GM12878 (cell line): ENCODE results near the gene TRMU. TPM values are rescaled to one million over a fixed set of nuclear protein-coding genes. Genes with fewer than 3 reads are reported as not detected.

ENCODE experiments used
- ATAC-seq: fragments of 200-7000 bp; cut with Tn5 transposase; 3 replicates; pipeline ENCODE4 v1.9.1; 2020; ENCODE audit warnings: mild to moderate bottlenecking, moderate library complexity
- BruUV-seq: library from RNA; stranded (reverse); fragments of 400-500 nt; replicated peaks from 2 replicates; lab custom pipeline; 2021; lab: Mats Ljungman, UMichigan
- CTCF ChIA-PET: fragments of 300-600 bp; sonication (Branson Sonifier 250); formaldehyde crosslinking; extraction: SDS; loops from one replicate; lab custom pipeline; 2021; ENCODE audit warnings: inconsistent platforms; lab: Yijun Ruan, JAX
- POLR2A ChIA-PET: fragments of 350-600 bp; formaldehyde crosslinking; extraction: SDS; loops from one replicate; lab custom pipeline; 2021; ENCODE audit warnings: inconsistent platforms; lab: Charles Lee
- RAD21 ChIA-PET: fragments of 300-600 bp; sonication (Branson Sonifier 250); formaldehyde crosslinking; loops from one replicate; lab custom pipeline; 2023; ENCODE audit warnings: antibody characterized with exemption; ENCODE audit not compliant: unreplicated experiment; lab: Charles Lee
- SMC1A ChIA-PET: fragments of 300-600 bp; sonication (Branson Sonifier 250); formaldehyde crosslinking; loops from one replicate; lab custom pipeline; 2023; ENCODE audit not compliant: unreplicated experiment, uncharacterized antibody; lab: Charles Lee
- DNase-seq: peaks from one replicate; pipeline ENCODE4 v3.0.0-alpha.2; 2011; ENCODE audit warnings: low read depth, low spot score
- FAIRE-seq: peaks from 3 replicates; lab custom pipeline; 2011; peaks lifted over from hg19 to GRCh38; lab: Jason Lieb, UNC
- H2AFZ ChIP-seq: 2 replicates; pipeline ENCODE4 v1.6.0; 2011; ENCODE audit warnings: low read depth, low read length, control low read depth; ENCODE audit not compliant: control insufficient read depth
- H3K27ac ChIP-seq: 2 replicates; pipeline ENCODE4 v1.5.1; 2011; ENCODE audit warnings: control low read depth; ENCODE audit not compliant: control insufficient read depth, insufficient read depth
- H3K27me3 ChIP-seq, 2 experiments: replicated peaks in 1 of 2; 2 replicates each; pipeline versions ENCODE4 v1.6.0 to v1.6.1; 2011; ENCODE audit warnings: low read length in 1 of 2; ENCODE audit not compliant: control insufficient read depth in 2 of 2, insufficient read depth in 2 of 2
- H3K36me3 ChIP-seq, 2 experiments: 2 replicates each; pipeline ENCODE4 v1.5.1; 2011; ENCODE audit warnings: low read length in 1 of 2; ENCODE audit not compliant: control insufficient read depth in 2 of 2, insufficient read depth in 2 of 2
- H3K4me1 ChIP-seq: 2 replicates; pipeline ENCODE4 v1.6.1; 2011; ENCODE audit warnings: mild to moderate bottlenecking, low read length, moderate library complexity, mixed read lengths; ENCODE audit not compliant: control insufficient read depth, insufficient read depth
- H3K4me2 ChIP-seq: 2 replicates; pipeline ENCODE4 v1.6.0; 2011; ENCODE audit warnings: control low read depth; ENCODE audit not compliant: control insufficient read depth, insufficient read depth
- H3K4me3 ChIP-seq: fragments of 200-600 bp; sonication (generic); 2 replicates; pipeline ENCODE4 v1.5.1; 2016
- H3K79me2 ChIP-seq: 2 replicates; pipeline ENCODE4 v1.6.0; 2011; ENCODE audit warnings: low read length; ENCODE audit not compliant: control insufficient read depth, insufficient read depth
- H3K9ac ChIP-seq: 2 replicates; pipeline ENCODE4 v1.8.0; 2011; ENCODE audit warnings: low read length, control low read depth, mixed read lengths; ENCODE audit not compliant: control insufficient read depth, insufficient read depth
- H3K9me3 ChIP-seq: replicated peaks from 3 replicates; pipeline ENCODE4 v1.5.1; 2011; ENCODE audit warnings: mild to moderate bottlenecking, low read length; ENCODE audit not compliant: control insufficient read depth, insufficient read depth
- H4K20me1 ChIP-seq: 2 replicates; pipeline ENCODE4 v1.6.0; 2011; ENCODE audit not compliant: control insufficient read depth, insufficient read depth
- CBX5 ChIP-seq: sonication (generic); IDR thresholded peaks from 2 replicates; pipeline ENCODE4 v1.6.1; 2016; ENCODE audit warnings: low read depth, moderate library complexity, mild to moderate bottlenecking, inconsistent platforms
- MYC ChIP-seq: IDR thresholded peaks from 2 replicates; pipeline ENCODE4 v1.6.1; 2011; ENCODE audit warnings: mild to moderate bottlenecking, low read length, moderate library complexity, inconsistent platforms; ENCODE audit not compliant: insufficient read depth, insufficient replicate concordance, insufficient read length, severe bottlenecking
- ZZZ3 ChIP-seq: IDR thresholded peaks from 2 replicates; pipeline ENCODE4 v1.6.1; 2011; ENCODE audit warnings: low read depth; ENCODE audit not compliant: control insufficient read depth, insufficient read length
- WGBS: methylation state at CpG from one replicate; pipeline ENCODE4 v1.1.6; 2016; ENCODE audit warnings: low lambda C conversion rate; ENCODE audit not compliant: insufficient replicate concordance, insufficient coverage; ENCODE audit errors: missing lambda C conversion rate; 5-methylcytosine and 5-hydroxymethylcytosine counted together
- in situ Hi-C: fragments of 300-500 bp; cut with MboI; formaldehyde crosslinking; loops from 9 replicates; pipeline ENCODE4 v1.14.3; 2018; ENCODE audit warnings: mixed read lengths
- intact Hi-C: fragments of 100-400 bp; cut with micrococcal nuclease; formaldehyde crosslinking; loops from one replicate; pipeline ENCODE4 v1.14.2; 2022; ENCODE audit not compliant: unreplicated experiment
- polyA plus RNA-seq, 11 experiments: library from polyadenylated mRNA; depleted of rRNA in 4 of 11; unstranded in 6 of 11; stranded (reverse) in 5 of 11; fragments of >200 nt; fragmentation: Nextera tagmentation in 4 of 11; fragmentation: Illumina TruSeq in 1 of 11; extraction: Ambion mirVana in 4 of 11; extraction: Trizol in 1 of 11; gene quantifications; 1 replicate in 1 of 11; 2 replicates in 10 of 11; pipeline versions ENCODE4 v1.2.1 to v1.2.3, GENCODE V29; 2011 to 2016; ENCODE audit warnings: inconsistent platforms in 2 of 11, missing spikeins in 2 of 11, low read depth in 1 of 11
- total RNA-seq, 4 experiments: library from RNA; depleted of rRNA in 3 of 4; stranded (reverse); fragments of >200 nt in 3 of 4; fragmentation: Illumina TruSeq in 1 of 4; extraction: Trizol in 1 of 4; gene quantifications; 2 replicates each; pipeline versions ENCODE4 v1.2.1 to v1.2.3, GENCODE V29; 2013 to 2021
- TF ChIP-seq, protein P1 (sequence below): fragments of 150-350 bp; IDR thresholded peaks from 2 replicates; pipeline ENCODE4 v1.6.1; 2014; ENCODE audit warnings: mild to moderate bottlenecking, low read depth, low read length

TRMU gene
- total and polyA plus RNA-seq, 10 of the 15 experiments (the other 5 are each of a cell fraction or from before 2014, with no cell fraction given), result 3.5 to 57.0 (median 44.0) TPM

DNA sequence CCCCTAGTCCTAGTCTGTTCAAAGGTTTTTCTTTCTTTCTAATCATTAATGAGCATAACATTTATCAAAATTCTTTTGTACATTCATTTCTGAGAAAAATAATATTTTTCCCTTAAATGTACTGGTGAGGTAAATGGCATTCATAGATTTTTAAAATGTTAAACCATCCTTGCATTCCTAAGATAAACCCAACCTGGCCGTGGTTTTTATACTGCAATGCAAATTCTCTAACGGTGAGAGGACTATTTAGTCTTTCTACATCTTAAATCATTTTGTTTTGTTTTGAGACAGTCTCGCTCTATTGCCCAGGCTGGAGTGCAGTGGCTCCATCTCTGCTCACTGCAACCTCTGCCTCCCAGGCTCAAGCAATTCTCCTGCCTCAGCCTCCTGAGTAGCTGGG lies 40.6 kb downstream of the TRMU start:
- intact Hi-C loops (no loop called here), in situ Hi-C loops (no loop called here)
- CTCF ChIA-PET, result no interaction called here
- Histone ChIP-seq H3K9ac (no peak overlapping the region), H2AFZ (no peak overlapping the region), H3K36me3 (no peaks in the 10 kb centered on the region), H4K20me1 (no peaks in the 10 kb centered on the region), H3K4me3 (no peak overlapping the region), H3K4me2 (no peak overlapping the region), H3K79me2 (no peaks in the 10 kb centered on the region), H3K27me3 (no peaks in the 10 kb centered on the region), H3K4me1 (peaks cover 6% of the 10 kb centered on the region), H3K27ac (no peak overlapping the region), H3K9me3 (peaks cover 3% of the 10 kb centered on the region; the same call in 2 of the 3 replicates)
- no TSS peak for BruUV-seq
- POLR2A ChIA-PET, result no interaction called here
- TF ChIP-seq MYC (no peak), ZZZ3 (no peak)
- TF ChIP-seq, protein P1, sequence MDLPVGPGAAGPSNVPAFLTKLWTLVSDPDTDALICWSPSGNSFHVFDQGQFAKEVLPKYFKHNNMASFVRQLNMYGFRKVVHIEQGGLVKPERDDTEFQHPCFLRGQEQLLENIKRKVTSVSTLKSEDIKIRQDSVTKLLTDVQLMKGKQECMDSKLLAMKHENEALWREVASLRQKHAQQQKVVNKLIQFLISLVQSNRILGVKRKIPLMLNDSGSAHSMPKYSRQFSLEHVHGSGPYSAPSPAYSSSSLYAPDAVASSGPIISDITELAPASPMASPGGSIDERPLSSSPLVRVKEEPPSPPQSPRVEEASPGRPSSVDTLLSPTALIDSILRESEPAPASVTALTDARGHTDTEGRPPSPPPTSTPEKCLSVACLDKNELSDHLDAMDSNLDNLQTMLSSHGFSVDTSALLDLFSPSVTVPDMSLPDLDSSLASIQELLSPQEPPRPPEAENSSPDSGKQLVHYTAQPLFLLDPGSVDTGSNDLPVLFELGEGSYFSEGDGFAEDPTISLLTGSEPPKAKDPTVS, result no peak
- FAIRE-seq, result no peak
- SMC1A ChIA-PET, result no interaction called here
- DNase-seq, result no peak
- no peak for ATAC-seq
- WGBS, result 3% methylated on average over 3 of the region's 3 CpGs
- RAD21 ChIA-PET, result no interaction called here

DNA sequence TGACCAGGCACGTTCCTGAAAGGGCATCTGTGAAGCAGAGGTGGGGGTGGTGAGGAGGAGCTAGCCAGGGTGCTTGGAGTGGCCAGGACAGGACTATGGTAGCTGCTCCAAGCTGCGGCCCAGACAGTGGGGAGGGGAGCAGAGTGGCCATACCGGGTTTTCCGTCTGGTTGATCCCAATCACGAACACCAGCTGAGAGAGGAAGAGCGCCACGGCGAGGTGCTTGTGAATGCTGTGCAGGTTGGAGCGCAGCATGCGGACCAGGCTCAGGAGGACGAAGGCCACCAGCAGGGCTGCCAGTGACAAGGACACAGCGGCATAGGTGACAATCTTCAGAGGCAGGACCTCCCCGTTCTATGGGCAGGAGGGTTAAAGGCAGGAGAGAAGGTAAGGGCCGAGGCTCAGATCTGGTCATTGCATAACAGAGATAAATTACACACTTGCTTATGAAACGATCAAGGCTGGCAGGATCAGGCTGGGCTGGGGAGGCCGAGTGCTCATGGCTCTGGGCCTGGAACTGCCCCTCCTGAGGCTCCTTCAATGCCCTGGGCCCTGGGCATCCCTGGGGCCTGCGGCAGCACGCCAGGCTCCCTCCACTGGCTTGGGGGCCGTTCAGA lies 41.5 kb downstream of the TRMU start:
- in situ Hi-C loops (no loop called here), intact Hi-C loops (no loop called here)
- Histone ChIP-seq H4K20me1 (no peaks in the 10 kb centered on the region), H3K36me3 (no peaks in the 10 kb centered on the region), H3K27me3 (no peaks in the 10 kb centered on the region), H2AFZ (no peak overlapping the region), H3K4me3 (no peak overlapping the region), H3K79me2 (no peaks in the 10 kb centered on the region), H3K9ac (no peak overlapping the region), H3K4me2 (no peak overlapping the region), H3K9me3 (peaks cover 3% of the 10 kb centered on the region; the same call in 2 of the 3 replicates), H3K27ac (no peak overlapping the region), H3K4me1 (peaks cover 6% of the 10 kb centered on the region)
- BruUV-seq, result no TSS peak
- RAD21 ChIA-PET, result no interaction called here
- FAIRE-seq (no peak), ATAC-seq (no peak), DNase-seq (no peak)
- CTCF ChIA-PET, result interaction anchor here (0.6 to 0.9 kb wide), 2 partner anchors 102 to 134 kb away, joined by 3 read pairs; no protein-coding TSS in a partner anchor
- SMC1A ChIA-PET, result no interaction called here
- WGBS, result 59% methylated on average over 19 of the region's 19 CpGs
- POLR2A ChIA-PET, result no interaction called here
- TF ChIP-seq CBX5, result no peak
